HG03457 (cell line): Measurements from ENCODE around the gene TTC23.
"Not testable (repeated sequence)": the region's sequence is repeated elsewhere in the genome, so short reads cannot be mapped to it uniquely, and the experiment has no call there.

Source experiments
- ATAC-seq: cut with Tn5 transposase; IDR thresholded peaks from one replicate; pipeline ENCODE4 v1.9.1; 2021; ENCODE audit warnings: moderate number of reproducible peaks; ENCODE audit not compliant: unreplicated experiment

TTC23 gene

DNA sequence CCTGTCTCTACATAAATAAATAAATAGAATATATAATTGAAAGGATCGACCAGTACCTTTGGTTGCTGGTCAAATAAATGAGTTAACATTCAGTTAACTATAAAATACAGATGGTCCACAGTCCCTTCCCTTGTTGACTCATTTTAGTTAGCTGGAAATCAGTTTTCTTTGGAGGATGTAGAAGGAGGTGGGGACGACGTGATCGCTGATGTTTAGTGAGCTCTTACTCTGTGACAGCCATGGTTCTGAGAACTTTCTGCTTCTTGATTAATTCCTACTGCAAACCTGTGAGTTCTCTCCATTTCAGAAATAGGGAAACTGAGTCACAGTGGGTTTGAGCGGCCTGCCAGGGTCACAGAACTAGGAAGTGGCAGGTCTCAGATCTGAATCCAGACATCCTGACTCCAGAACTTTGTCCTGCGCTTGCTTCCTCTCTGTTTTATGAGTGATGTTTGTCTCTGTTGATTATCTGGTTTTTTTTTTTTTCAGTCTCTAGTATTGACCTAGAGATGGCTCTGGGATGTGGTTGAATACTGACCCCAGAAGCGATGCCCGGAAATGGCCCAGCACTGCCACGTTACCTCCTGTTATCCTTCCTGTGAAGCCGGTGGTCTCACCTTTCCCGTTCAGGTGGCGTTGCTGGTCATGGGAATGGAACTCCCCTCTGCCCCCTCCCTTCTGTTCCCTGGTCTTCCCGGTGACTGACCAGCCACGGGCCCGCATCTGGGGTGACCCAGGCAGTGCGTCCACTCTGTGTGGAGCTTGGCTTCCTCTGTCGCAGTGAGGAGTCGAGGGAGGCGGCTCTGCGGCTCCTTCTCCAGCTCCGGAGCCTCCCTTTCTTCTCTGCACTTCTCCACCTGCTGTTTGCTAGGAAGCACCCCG is 126.3 kb downstream of the TTC23 start:
- no peak for ATAC-seq

DNA sequence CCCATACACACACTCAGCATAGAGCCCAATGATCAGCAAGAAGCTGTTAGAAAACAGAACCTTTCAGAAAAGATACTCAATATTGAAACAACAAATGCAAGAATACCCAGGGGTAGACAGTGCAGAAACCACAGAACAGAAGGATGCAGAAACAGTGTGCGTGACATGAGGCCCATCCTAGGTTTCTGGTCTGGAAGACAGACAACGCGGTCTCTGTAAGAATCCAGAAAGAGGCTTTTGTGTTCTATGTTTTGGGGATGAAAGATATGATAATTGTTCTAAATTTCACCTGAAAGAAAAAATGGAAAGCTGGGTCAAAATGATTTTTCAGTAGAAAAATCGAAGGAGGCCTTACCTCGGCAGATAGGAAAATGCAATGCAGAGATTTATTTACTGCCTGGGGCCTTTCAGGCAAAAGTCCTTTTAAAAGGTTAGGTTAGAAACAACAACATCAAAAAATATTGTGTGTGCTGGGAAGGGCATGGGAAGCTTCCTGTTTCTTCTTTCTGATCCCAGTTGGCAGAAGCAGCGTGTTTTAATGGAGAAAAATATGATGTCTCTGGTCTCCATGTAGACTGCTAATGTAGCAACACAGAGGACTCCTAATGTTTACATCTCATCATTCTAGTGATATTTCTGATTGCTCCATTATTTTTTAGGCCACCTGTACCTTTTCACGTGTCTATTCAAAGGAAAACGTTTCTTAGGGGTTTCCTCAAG is 127.5 kb downstream of the TTC23 start:
- ATAC-seq = no peak

DNA sequence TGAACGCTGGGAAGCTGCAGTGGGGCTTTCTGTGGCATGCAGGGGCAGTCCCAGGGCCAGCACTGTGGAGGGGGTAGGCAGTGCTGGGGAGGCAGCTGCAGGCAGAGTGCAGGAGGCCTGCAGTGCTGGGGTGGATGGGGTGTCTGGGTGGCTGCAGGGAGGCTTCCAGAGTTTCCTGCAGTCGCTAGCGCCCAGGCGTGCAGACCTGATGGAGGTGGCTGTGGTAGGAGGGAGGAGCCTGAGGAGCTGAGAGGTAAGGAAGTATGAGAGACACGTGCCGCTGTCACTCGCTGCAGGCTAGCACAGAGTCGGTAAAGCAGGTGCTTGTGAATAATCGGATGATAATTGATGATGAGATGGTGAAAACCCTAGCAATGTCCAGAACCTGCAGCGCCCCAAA is 128.2 kb downstream of the TTC23 start:
- no peak for ATAC-seq

DNA sequence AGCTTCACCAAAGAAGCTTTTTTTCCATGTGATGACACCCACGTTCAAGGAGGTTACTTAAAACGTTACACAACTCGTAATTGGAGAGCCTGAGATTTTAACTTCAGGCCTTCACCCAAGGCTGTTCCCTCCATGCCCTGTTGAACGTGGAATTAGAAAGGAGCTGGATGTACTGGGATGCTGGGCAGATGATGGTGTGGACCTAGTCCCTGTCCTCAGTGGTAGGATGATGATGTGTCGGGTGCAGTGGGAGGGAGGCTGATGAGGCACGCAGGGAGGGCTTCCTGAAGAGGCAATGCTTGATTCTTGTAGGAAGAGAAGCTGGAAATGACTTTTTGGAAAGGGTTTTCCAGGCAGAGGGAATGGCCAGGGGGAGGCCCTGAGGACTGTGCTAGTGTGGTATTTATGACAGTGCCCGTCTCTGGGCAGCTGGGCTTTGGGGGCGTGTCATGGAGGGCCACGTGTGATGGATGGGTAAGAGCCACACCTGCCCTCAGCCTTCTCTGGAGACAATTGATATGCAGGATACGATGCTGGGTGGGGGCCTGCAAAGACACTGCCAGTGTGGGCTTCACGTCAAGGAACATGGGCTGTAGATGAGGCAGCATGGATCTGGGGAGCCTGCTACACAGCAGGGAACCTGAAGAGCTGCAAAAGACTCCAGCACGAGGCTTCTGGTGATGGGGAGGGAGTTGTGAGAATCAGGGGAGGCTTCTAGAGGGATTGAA is 129.2 kb downstream of the TTC23 start:
- ATAC-seq = no peak

DNA sequence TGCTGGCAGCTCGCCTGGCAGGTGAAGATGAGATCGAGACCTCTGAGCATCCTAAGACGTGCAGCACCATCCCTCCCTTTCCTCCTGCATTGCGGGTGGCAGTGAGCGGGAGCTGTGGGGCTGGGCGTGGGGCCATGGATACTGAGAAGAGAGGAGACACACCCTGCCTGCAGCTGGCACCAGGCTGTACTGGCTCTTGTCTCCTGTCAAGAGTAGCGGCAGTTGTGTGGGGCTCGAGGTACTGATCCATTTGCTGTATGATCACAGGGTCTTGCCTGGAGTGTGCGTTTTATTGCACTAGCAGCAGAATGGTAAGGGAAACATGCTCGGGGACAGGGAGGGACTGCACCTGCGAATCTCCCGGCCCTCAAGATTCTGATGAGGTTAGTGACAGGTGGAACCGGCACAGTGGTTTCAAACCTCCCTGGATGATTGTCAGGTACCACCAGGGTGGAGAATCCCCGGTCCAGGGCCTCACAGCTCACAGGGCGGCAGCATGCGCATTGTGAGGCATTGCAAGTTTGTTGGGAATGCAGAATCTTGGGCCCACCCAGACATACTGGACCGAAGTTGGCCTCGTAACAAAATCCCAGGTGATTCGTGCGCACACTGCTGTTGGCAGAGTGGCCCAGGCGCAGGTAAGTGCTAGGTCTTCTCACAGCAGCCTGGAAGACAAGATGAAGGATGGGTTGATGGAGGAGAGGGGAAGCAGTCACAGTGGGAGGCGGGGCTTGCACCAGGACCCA is 130.4 kb downstream of the TTC23 start:
- no peak for ATAC-seq

DNA sequence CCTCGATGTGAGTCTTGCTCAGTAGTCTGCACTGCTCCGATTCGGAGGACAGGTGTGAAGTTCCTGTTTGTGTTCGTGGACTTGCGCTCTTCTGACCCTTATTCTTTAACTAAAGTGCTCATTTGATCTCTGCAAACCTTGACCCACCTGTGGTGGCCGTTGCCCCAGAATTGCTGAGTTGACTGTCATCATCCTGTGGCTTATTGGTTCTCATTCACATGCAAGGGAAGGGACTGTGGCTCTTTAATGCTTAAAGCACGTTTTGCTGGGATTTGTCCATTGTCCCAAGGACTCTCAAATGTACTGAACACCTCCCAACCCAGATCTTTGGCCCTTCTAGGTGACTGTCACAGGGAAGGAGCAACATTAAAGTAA is 131.1 kb downstream of the TTC23 start:
- ATAC-seq = no peak

DNA sequence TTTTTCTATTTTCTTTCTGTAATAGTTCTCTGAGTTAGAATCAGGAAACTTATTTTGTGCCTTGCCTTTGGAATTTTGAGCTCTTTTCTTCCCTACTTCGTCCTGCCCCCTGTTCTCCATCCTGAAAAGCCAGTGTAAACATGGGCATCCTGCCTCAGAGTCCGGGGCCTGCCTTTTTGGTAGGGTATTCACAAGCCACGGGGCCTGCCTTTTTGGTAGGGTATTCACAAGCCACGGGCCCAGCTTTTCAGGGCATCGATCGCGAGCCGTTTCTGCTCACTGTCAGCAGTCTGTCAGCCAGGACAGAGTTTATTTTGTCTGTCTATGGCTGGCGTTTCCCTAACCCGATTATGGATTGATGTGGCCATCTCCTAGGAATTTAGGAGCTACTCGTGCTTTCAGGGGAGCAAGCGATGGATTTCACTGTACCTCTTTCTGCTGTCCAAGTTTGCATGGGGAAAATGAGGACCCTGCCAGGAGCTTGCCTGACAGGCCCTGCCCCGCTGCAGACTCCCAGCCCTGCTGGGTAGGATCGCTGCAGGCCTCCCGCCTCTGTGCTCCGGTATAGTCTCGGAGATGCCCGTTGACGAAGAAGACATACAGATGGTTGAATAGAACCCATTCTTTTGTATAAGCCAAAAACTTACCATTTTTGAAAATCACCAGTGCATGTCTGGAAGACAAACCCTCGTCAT is 131.7 kb downstream of the TTC23 start:
- ATAC-seq = no peak

DNA sequence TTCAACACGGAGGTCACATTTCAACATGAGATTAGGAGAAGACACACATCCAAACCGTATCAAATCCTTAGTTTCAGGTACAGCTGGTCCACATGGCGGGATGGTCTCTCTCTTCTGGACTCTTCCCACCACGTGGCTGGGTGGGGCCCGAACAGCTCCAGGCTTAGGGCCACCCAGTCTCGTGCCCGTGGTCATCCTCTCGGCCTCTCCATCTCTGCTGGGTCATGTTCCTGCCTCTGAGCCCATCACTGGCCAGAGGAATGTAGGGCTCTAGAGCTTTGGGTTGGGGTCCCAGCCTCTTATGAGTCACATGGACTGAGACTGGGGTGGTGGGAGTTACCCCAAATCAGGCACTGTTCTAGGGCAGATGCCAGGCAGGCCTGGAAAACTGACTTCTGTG is 132.3 kb downstream of the TTC23 start:
- ATAC-seq = no peak

DNA sequence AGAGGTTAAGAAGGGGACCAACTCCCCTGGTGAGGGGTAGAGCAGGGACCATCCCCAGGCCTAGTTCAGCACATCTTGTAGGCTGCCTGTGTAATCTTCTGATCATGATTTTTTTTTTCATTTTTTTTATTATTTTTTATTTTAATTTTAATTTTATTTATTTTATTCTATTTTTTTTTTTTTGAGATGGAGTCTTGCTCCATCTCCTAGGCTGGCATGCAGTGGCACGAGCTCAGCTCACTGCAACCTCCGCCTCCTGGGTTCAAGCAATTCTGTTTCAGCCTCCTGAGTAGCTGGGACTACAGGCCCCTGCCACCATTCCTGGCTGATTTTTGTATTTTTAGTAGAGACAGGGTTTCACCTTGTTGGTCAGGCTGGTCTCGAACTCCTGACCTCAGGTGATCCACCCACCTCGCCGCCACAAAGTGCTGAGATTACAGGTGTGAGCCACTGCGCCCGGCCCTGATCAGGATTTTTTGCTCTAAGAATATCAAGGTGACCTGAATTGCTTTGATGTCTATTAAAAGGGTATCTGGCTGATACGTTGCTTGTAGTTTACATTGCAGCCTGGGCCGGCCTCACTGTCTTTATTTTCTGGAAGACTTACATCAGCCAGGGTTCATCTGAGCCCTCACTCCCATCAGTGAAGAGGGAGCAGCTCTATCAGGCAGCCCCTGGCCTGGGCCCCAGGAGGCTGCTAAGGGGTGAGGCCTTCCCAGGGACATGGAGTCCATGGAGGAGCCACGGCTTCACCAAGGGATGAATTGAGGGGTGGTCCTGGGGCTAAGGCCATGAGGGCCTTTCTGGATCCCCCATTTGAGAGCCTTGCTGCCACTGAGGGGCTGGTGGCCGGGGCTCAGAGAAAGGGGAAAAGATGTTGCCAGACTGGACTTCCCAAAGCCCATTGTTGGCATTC is 133.8 kb downstream of the TTC23 start:
- ATAC-seq = no peak

DNA sequence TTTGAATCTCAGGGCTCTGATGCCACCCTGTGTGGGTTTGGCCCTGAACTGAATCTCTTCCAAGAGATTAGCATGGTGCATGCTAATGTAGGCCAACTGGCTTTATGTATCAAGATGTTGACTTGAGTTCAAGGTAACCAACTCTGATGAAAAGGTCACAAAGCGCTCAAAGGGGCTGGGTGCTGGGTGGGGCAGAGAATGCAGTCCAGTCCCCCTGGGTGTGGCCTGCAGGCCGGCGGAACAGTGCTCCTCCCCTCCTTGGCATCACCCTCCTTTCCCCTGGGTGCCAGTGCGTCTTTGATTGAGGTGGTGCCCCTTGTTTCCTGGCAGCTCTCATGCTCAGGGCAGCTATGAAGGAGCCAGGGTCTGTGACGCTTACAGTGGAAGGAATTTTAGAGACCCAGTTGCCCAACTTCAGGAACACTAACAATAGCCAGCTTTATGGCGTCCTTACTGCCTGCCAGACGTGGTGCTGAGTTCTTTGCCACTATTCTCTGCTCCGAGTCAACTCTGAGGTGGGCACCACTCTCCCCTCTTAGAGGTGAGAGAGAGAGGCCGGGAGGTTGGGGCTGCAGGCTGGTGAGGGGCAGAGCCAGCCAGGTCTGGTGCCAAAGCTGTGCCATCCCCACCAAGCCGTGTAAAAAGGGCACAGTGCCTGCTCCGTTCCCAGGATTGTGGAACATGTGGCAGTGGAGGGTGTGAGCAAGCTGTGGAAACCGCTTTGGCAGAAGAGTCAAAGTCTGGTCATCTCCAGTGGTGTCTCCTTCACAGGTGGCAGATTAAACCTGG is 134.7 kb downstream of the TTC23 start:
- no peak for ATAC-seq

DNA sequence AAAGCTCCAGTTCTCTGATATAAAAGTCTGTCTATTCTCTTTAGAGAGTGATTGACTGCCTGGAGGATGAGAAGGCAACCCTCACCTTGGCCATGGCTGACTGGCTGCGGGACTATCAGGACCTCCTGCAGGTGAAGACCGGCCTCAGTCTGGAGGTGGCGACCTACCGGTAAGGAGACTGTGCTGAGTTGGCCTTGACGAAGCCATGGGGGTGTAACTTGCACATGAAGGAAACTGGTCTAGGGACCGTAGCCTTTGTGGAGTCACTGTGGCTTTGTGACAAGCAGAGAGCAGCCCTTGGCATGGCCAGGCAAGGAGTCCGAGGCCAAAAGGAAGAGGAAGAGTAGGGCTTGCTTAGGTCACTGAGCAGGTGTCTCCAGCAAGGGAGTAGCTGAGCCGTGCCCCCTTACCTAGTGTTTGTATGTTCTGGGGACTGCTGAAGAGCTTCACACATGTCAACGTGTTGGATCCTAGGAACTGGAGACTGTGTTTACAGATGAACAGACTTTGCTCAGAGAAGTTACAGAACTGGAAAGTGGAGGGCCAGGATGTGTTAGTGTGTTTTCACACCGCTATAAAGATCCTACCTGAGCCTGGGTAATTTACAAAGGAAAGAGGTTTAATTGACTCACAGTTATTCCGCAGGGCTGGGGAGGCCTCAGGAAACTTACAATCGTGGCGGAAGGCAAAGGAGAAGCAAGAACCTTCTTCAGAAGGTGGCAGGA is 135.7 kb downstream of the TTC23 start:
- no peak for ATAC-seq

DNA sequence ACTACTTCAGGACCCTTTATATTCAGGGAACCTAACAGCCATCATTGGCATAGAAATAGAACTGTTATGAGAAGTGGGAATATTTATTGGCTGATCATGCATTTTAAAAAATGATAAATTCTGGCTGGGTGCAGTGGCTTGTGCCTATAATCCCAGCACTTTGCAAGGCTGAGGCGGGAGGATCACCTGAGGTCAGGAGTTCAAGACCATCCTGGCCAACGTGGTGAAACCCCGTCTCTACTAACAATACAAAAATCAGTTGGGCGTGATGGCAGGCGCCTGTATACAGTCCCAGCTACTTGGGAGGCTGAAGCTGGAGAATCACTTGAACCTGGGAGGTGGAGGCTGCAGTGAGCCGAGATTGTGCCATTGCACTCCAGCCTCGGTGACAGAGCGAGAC is 137.7 kb downstream of the TTC23 start:
- not testable (repeated sequence) for ATAC-seq

DNA sequence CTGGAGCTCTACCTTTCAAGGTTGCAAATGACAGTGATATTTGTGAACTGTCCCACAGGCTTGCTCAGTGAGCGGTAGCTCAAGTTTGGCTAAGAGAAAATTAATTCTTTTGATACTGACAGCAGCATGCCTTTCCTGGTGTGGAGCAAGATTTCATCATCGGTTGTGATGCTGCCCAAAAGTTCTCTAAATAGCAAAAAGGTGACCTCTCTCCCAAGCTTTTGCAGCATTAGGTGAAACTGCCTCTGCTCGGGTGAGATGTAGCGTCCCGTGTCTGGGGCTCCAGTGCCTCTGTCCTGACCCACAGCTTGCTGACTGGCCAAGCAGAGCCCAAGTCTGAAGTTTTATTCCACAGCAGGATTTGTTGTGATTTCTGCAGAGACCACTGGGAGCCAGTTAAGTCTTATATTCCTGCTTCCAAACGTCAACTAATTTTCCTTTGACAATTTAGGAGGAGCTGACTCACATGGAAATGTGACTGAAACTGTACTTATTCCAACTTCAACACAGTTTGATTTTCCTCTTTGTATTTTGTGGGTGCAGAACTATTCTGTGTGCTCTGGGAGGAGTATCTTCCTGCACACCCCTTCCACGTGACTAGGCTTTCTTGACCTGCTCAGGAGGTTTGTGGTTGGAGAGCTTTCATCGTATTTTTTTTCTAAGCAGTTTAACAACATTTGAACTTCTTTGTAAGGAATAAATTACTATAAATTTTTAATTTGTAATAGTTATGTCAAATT is 138.6 kb downstream of the TTC23 start:
- no peak for ATAC-seq

DNA sequence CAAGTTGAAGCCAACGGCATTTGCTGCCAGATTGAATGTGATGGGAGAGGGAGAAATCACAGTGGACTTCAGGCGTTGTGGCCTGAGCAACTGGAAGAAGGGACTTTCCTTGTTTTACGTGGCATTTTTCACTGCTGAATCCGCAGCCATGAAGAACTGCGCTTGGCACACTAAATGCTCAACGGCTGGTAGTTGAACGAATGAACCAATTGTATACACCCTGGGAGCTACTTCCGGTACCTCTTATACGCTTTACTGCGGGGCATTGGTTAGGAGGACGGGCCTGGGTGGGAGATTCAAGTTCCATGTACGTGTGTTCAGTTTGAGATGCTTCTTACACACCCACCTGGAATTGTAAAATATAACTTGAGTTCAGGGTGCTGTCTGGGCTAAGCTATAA is 139.3 kb downstream of the TTC23 start:
- ATAC-seq = no peak

DNA sequence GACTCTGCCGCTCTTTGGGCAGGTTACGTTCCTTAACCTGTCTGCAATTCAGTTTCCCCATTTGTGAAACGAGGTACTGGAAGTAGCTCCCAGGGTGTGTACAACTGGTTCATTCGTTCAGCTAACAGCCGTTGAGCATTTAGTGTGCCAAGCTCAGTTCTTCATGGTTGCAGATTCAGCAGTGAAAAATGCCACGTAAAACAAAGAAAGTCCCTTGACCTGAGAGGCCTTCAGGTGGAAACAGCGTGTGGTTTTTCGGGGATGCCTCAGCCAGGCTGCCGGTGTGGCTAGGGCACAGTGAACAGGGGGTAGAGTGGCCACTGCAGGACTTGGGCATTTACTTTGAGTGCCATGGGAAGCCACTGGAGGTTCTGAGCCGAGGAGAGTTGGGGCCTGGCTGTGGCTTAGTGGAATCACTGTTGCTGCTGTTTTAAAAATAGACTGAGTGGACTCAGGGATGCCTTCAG is 139.8 kb downstream of the TTC23 start:
- ATAC-seq = no peak

DNA sequence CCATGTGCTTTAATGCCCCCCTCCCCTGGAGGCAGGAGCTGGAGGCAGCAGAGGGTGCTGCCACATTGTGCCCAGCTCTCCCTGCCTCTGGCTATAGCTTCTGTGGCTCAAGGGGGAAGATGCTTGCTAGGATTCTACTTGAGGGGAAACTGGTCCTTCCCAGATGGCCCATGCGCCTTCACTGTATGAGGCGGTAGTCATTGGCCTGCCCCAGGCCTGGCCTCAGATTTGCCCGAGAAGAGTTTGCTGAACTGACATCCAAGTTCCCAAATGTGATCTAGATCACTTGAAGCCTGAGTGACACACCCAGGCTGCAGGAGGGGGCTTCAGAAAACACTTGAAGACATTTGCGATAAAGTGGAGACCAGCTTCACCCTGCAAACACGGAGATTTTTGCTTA is 140.4 kb downstream of the TTC23 start:
- no peak for ATAC-seq
